KMS-11 (cell line): ENCODE measurements around the gene SLC8B1.

Experiments
- H2AFZ ChIP-seq: fragments of 200-600 bp; sonication (generic); 2 replicates; pipeline ENCODE4 v1.6.1; 2016; ENCODE audit warnings: antibody characterized with exemption, mixed run types, low read depth
- H3K27ac ChIP-seq: fragments of 200-600 bp; sonication (generic); 2 replicates; pipeline ENCODE4 v1.6.1; 2016; ENCODE audit warnings: mild to moderate bottlenecking, mixed run types
- H3K27me3 ChIP-seq: fragments of 200-600 bp; sonication (generic); 2 replicates; pipeline ENCODE4 v1.6.1; 2017; ENCODE audit warnings: mild to moderate bottlenecking, low read depth, mixed run types, moderate library complexity; ENCODE audit not compliant: insufficient read depth
- H3K36me3 ChIP-seq: fragments of 200-600 bp; sonication (generic); 2 replicates; pipeline ENCODE4 v1.6.1; 2017; ENCODE audit warnings: mild to moderate bottlenecking, mixed run types; ENCODE audit not compliant: insufficient read depth
- H3K4me1 ChIP-seq: fragments of 200-600 bp; sonication (generic); 2 replicates; pipeline ENCODE4 v1.6.1; 2016; ENCODE audit warnings: mild to moderate bottlenecking, low read depth, mixed run types; ENCODE audit not compliant: poor library complexity, severe bottlenecking
- H3K4me2 ChIP-seq: fragments of 200-600 bp; sonication (generic); 2 replicates; pipeline ENCODE4 v1.7.0; 2016; ENCODE audit warnings: mild to moderate bottlenecking, mixed run types
- H3K4me3 ChIP-seq: fragments of 200-600 bp; sonication (generic); IDR thresholded peaks from 2 replicates; pipeline ENCODE4 v1.6.1; 2017; ENCODE audit warnings: low read depth, low read length, mixed read lengths; ENCODE audit not compliant: insufficient read depth
- H3K79me2 ChIP-seq: fragments of 200-600 bp; sonication (generic); 2 replicates; pipeline ENCODE4 v1.6.1; 2016; ENCODE audit warnings: low read depth, mixed run types; ENCODE audit not compliant: insufficient read depth
- H3K9ac ChIP-seq: fragments of 200-600 bp; sonication (generic); 2 replicates; pipeline ENCODE4 v1.6.1; 2016; ENCODE audit warnings: mild to moderate bottlenecking, mixed run types
- H4K20me1 ChIP-seq: fragments of 200-600 bp; sonication (generic); 2 replicates; pipeline ENCODE4 v1.6.1; 2016; ENCODE audit warnings: mild to moderate bottlenecking, mixed run types; ENCODE audit not compliant: insufficient read depth
- TF ChIP-seq, protein P1 (sequence below): fragments of 200-600 bp; sonication (generic); conservative IDR thresholded peaks from 2 replicates; pipeline ENCODE4 v1.6.1; 2017; ENCODE audit warnings: low read depth, mild to moderate bottlenecking, antibody characterized with exemption, low read length, moderate library complexity, mixed read lengths

Gene SLC8B1

DNA sequence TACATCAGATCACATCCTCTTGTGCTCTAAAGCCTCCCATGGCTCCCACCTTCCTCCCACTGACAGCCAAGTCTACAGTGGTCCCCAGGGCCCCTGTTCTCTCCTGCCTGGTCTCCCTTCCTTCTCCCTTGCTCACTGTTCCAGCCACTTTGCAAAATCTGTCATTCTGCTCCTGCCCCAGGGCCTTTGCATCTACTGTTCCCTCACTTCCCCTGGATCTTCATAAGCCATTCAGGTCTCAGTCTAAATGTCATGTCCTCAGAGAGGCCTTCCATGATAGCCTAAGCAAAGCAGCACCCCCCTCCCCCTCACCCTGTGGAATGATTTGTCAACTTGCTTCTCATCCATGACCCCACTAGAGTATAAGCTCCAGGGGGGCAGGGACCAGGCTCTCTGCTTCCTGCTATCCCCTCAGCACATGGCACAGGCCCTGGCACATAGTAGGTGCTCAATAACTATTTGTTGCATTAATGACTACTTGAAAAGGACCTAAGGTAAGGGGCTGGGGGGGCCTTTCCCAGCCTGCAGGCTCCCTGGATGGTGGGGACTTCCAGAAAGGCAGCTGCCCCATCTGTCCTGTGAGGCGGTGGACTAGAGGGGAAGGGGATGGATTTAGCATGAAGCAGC lies 5.0 kb downstream of the SLC8B1 start:
- Histone ChIP-seq H3K4me2 (no peak overlapping the region), H3K27ac (no peak overlapping the region), H3K4me1 (no peaks in the 10 kb centered on the region), H4K20me1 (no peaks in the 10 kb centered on the region), H3K36me3 (no peaks in the 10 kb centered on the region), H3K27me3 (no peaks in the 10 kb centered on the region), H3K9ac (no peak overlapping the region), H3K4me3 (no peak overlapping the region), H3K79me2 (no peaks in the 10 kb centered on the region), H2AFZ (no peak overlapping the region)
- TF ChIP-seq, protein P1, sequence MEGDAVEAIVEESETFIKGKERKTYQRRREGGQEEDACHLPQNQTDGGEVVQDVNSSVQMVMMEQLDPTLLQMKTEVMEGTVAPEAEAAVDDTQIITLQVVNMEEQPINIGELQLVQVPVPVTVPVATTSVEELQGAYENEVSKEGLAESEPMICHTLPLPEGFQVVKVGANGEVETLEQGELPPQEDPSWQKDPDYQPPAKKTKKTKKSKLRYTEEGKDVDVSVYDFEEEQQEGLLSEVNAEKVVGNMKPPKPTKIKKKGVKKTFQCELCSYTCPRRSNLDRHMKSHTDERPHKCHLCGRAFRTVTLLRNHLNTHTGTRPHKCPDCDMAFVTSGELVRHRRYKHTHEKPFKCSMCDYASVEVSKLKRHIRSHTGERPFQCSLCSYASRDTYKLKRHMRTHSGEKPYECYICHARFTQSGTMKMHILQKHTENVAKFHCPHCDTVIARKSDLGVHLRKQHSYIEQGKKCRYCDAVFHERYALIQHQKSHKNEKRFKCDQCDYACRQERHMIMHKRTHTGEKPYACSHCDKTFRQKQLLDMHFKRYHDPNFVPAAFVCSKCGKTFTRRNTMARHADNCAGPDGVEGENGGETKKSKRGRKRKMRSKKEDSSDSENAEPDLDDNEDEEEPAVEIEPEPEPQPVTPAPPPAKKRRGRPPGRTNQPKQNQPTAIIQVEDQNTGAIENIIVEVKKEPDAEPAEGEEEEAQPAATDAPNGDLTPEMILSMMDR: no peak

DNA sequence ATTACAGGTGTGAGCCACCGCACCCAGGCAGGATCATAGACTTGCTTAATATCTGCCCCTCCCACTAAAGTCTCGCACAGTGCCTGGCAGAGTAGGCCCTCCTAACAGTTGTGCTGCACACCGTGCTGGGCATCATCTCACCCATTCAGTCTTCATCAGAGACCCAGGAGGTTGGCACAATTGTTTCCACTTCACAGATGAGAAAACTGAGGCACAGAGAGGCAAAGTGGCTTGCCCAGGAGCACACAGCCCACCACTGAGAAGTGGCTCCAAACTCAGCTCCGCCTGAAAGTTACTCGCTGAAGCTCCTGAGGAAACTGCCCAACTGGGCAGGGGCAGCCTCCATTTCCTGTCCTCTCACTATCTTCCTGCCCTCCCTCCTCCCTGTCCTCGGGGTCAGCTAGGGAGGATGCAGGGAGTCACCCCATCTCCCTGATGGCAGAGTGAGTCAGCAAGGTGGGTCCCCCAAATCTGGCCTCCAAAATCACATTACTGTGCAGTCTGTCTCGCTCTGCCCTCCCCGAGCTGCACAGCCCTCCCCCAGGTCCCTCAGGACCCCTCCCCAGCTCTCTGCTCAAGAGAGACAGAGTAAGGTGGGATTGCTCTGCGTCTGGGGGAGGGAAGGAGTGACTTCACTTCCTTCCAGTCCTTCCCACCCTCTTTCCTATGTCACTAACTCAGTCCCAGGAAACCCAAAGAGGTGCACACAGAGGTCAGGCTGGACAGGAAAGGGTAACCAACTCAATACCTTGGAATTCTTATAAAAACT lies 5.7 kb downstream of the SLC8B1 start:
- H3K4me2 ChIP-seq: no peak overlapping the region

DNA sequence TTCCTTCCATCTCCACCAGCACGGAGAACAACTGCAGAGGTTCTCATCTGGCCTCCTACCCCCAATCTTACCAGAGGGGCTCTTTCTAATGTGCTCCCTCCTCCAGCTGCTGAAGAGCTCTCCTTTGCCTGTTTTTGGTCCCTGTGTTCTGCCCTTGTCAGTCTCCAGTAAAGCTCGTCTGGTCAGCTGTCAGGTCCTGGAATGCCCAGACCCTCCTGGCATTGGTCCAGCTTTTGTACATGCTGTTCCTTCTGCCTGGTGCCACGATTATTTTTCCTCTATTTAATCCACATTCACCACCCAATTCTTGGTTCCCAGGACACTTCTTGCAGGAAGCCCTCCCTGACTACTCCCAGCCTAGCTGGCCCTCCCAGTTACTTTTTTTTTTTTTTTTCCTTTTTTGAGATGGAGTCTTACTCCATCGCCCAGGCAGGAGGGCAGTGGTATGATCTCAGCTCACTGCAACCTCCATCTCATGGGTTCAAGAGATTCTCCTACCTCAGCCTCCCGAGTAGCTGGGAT lies 6.5 kb downstream of the SLC8B1 start:
- Histone ChIP-seq H3K79me2 (no peaks in the 10 kb centered on the region), H4K20me1 (no peaks in the 10 kb centered on the region), H3K4me1 (peaks cover 4% of the 10 kb centered on the region), H2AFZ (no peak overlapping the region), H3K36me3 (no peaks in the 10 kb centered on the region), H3K4me2 (no peak overlapping the region), H3K27ac (no peak overlapping the region), H3K4me3 (no peak overlapping the region), H3K27me3 (no peaks in the 10 kb centered on the region), H3K9ac (no peak overlapping the region)
- TF ChIP-seq, protein P1: no peak

More for the DNA sequence above, 5.7 kb downstream of the SLC8B1 start:
- Histone ChIP-seq H3K9ac (no peak overlapping the region), H3K27me3 (no peaks in the 10 kb centered on the region), H3K4me3 (no peak overlapping the region), H3K36me3 (no peaks in the 10 kb centered on the region), H2AFZ (no peak overlapping the region), H4K20me1 (no peaks in the 10 kb centered on the region), H3K79me2 (no peaks in the 10 kb centered on the region), H3K4me1 (no peaks in the 10 kb centered on the region), H3K27ac (no peak overlapping the region)
- TF ChIP-seq, protein P1: no peak

DNA sequence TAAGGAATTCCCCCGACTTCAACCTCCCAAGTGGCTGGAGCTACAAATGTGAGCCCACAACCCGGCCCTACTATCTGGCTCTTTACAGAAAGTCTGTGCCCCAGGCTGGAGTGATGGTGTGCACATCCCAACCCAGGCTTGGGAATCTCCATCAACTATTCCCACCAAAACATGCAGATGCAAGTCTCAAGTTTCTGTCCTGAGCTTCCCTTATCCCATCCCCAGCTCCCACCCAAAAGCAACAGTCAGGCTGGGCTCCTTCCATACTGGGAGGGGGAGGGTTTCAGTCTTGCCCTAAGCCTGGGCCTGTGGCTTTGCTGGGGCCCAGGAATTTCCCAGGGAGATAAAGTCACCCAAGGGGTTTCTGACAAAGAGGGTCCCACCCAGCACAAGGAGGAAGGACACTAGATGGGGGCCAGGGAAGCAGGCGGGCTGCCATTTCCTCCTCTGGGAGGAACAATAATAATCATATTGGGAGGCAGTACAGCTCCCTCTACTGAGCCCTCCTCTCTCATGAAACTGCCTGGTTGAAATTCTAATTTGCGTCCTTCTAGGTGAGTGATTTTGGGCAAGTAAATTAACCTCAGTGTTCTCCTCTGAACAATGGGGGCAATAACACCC lies 8.0 kb downstream of the SLC8B1 start:
- Histone ChIP-seq H3K4me3 (no peak overlapping the region), H3K4me1 (peaks cover 6% of the 10 kb centered on the region), H3K27me3 (no peaks in the 10 kb centered on the region), H3K9ac (no peak overlapping the region), H3K4me2 (no peak overlapping the region), H2AFZ (no peak overlapping the region), H3K36me3 (no peaks in the 10 kb centered on the region), H4K20me1 (no peaks in the 10 kb centered on the region), H3K27ac (no peak overlapping the region), H3K79me2 (no peaks in the 10 kb centered on the region)
- TF ChIP-seq, protein P1: no peak
